SK-N-MC (cell line): ENCODE measurements around the gene EYA3.

Experiments
- FOXP2 ChIP-seq: optimal IDR thresholded peaks from 2 replicates; pipeline ENCODE3; 2011; ENCODE audit warnings: mild to moderate bottlenecking, moderate library complexity; ENCODE audit not compliant: insufficient read depth; ENCODE audit errors: extremely low read length, control extremely low read depth
- POLR2AphosphoS5 ChIP-seq: IDR thresholded peaks from 2 replicates; pipeline ENCODE4 v1.6.1; 2012; ENCODE audit warnings: mild to moderate bottlenecking, low read depth, low read length, borderline replicate concordance

DNA sequence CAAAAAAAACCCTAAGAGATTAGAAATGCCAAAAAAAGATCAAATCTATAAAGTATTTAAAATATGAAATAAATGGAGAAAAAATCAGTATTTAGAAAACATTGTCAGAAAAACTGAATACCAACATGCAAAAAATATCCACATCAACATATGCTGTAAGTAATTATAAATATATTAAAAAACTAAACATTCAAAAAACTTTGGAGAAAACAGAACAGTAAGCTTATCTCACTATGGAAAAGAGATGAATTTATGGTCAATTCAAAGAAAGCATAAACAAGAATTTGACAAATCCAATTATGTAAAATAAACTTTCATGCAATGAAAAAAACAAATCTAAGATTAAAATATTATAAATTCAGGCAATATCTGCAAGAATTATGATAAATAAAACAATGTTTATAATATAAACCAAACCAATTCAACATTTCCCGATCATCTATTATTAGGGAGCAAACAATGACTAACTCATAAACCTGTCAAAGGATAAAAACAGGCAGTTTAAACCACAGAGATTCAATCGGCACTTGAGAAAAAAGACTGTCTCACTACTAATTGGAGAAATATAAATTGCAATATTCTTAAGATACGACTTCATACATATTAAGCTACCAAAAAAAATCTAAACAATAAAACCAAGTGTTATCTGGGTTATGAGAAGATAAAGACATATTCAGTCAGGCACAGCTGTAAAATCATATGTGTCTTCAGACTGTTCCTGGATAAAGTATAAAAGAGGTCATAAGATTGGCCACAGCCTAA lies 21.8 kb downstream of the EYA3 start:
- TF ChIP-seq POLR2AphosphoS5 (no peak), FOXP2 (no peak)
